OCI-LY3 (cell line): ENCODE data around the gene UCN2.

ENCODE experiments used
- H2AFZ ChIP-seq: fragments of 200-600, 300-600 bp; shearing (Covaris generic); 2 replicates; pipeline ENCODE4 v1.6.0; 2014; ENCODE audit warnings: antibody characterized with exemption, low read depth, low read length
- H3K27ac ChIP-seq: fragments of 200-600, 300-600 bp; sonication (generic); 2 replicates; pipeline ENCODE4 v1.5.1; 2014; ENCODE audit warnings: mild to moderate bottlenecking, low read length, moderate library complexity, mixed read lengths
- H3K27me3 ChIP-seq: fragments of 200-600, 300-600 bp; sonication (generic); 2 replicates; pipeline ENCODE4 v1.6.1; 2014; ENCODE audit warnings: low read depth, low read length, mixed read lengths
- H3K36me3 ChIP-seq: fragments of 200-600, 300-600 bp; sonication (generic); replicated peaks from 2 replicates; pipeline ENCODE3; 2014; ENCODE audit warnings: low read depth, low read length, mixed read lengths
- H3K4me1 ChIP-seq: fragments of 300-600, 200-600 bp; sonication (generic); 2 replicates; pipeline ENCODE4 v1.6.1; 2014; ENCODE audit warnings: low read length, mixed read lengths
- H3K4me2 ChIP-seq: fragments of 200-600, 300-600 bp; sonication (generic); 2 replicates; pipeline ENCODE4 v1.6.1; 2014; ENCODE audit warnings: low read length, mixed read lengths
- H3K4me3 ChIP-seq: fragments of 300-600, 200-600 bp; sonication (generic); 2 replicates; pipeline ENCODE4 v1.5.1; 2014; ENCODE audit warnings: antibody characterized with exemption, mild to moderate bottlenecking, low read length, moderate library complexity
- H3K79me2 ChIP-seq: fragments of 300-600, 200-600 bp; shearing (Covaris generic); 2 replicates; pipeline ENCODE4 v1.6.1; 2014; ENCODE audit warnings: mild to moderate bottlenecking, low read length, mixed read lengths
- H3K9ac ChIP-seq: fragments of 300-600, 200-600 bp; shearing (Covaris generic); 2 replicates; pipeline ENCODE4 v1.6.0; 2014; ENCODE audit warnings: mild to moderate bottlenecking, low read length, moderate library complexity
- H3K9me3 ChIP-seq: fragments of 200-600, 300-600 bp; shearing (Covaris generic); 2 replicates; pipeline ENCODE4 v1.6.1; 2014; ENCODE audit warnings: low read length, mixed read lengths; ENCODE audit not compliant: insufficient read depth
- H4K20me1 ChIP-seq: fragments of 200-600, 300-600 bp; sonication (generic); 2 replicates; pipeline ENCODE4 v1.6.1; 2016; ENCODE audit warnings: low read length, mixed read lengths; ENCODE audit not compliant: insufficient read depth
- EZH2phosphoT487 ChIP-seq: fragments of 200-600 bp; shearing (Covaris generic); IDR thresholded peaks from 2 replicates; pipeline ENCODE4 v1.6.1; 2018; ENCODE audit warnings: antibody characterized with exemption, mixed run types, low read depth
- TF ChIP-seq, protein P1 (sequence below): fragments of 200-600, 300-600 bp; sonication (generic); IDR thresholded peaks from 2 replicates; pipeline ENCODE4 v1.5.1; 2014; ENCODE audit warnings: antibody characterized with exemption, low read length, low read depth

UCN2 gene

GRCh38 chr3:48595526-48596121 lies 32.0 kb upstream of the UCN2 start:
- Histone ChIP-seq H3K9me3 (no peaks in the 10 kb centered on the region), H3K4me1 (no peaks in the 10 kb centered on the region), H4K20me1 (no peaks in the 10 kb centered on the region; the same call in 1 of the 2 replicates), H3K4me3 (no peak overlapping the region), H3K36me3 (peaks cover 17% of the 10 kb centered on the region), H3K27ac (no peak overlapping the region), H3K27me3 (no peaks in the 10 kb centered on the region), H3K4me2 (no peak overlapping the region), H2AFZ (no peak overlapping the region), H3K79me2 (no peaks in the 10 kb centered on the region), H3K9ac (no peak overlapping the region)
- TF ChIP-seq, protein P1, sequence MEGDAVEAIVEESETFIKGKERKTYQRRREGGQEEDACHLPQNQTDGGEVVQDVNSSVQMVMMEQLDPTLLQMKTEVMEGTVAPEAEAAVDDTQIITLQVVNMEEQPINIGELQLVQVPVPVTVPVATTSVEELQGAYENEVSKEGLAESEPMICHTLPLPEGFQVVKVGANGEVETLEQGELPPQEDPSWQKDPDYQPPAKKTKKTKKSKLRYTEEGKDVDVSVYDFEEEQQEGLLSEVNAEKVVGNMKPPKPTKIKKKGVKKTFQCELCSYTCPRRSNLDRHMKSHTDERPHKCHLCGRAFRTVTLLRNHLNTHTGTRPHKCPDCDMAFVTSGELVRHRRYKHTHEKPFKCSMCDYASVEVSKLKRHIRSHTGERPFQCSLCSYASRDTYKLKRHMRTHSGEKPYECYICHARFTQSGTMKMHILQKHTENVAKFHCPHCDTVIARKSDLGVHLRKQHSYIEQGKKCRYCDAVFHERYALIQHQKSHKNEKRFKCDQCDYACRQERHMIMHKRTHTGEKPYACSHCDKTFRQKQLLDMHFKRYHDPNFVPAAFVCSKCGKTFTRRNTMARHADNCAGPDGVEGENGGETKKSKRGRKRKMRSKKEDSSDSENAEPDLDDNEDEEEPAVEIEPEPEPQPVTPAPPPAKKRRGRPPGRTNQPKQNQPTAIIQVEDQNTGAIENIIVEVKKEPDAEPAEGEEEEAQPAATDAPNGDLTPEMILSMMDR = no peak
- TF ChIP-seq EZH2phosphoT487 = no peak

DNA sequence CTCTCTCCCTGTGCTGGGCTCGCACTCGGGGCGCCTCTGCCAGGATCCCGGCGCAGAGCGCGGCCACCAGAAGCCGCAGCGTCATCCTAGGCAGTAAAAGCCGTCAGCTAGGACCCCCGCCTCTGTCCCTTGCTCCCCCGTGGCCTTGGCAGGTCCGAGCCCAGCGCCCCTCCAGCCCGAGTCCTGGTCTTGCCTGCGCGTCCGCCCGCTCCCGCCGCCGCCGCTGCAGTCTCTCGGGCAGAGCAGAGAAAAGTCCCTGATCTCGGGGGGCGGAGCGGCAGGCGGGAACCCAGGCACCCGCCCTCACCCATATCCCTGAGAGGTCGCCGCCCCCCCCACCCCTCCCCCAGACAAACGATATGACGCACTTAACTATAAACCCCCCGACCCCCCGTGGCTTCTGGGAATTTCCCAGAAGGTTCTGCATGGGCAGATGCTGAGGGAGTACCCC lies 31.5 kb upstream of the UCN2 start, which contains the start of gene COL7A1:
TSS of gene COL7A1 (minus strand) at position 255 of the 451 bp plus-strand sequence. CDS start at position 85, 170 bp downstream.
- Histone ChIP-seq H2AFZ (no peak within 1 kb of the TSS), H3K4me2 (no peak within 1 kb of the TSS), H3K27ac (no peak within 1 kb of the TSS), H3K9ac (no peak within 1 kb of the TSS), H3K4me3 (no peak within 1 kb of the TSS), H3K79me2 (no peaks in the 10 kb centered on the region), H3K9me3 (no peaks in the 10 kb centered on the region), H4K20me1 (no peaks in the 10 kb centered on the region; the same call in 1 of the 2 replicates), H3K36me3 (peaks cover 16% of the 10 kb centered on the region), H3K4me1 (no peaks in the 10 kb centered on the region), H3K27me3 (no peaks in the 10 kb centered on the region)
- TF ChIP-seq EZH2phosphoT487 = no peak
- TF ChIP-seq, protein P1 = no peak

- no peak overlapping the region for H3K4me3 ChIP-seq
- no peak overlapping the region for H2AFZ ChIP-seq
These were observed 31.0 kb upstream of the UCN2 start for GRCh38 chr3:48594417-48595049.

GRCh38 chr3:48593337-48593736 lies 29.8 kb upstream of the UCN2 start:
- H3K27ac ChIP-seq = no peak overlapping the region
- peaks cover 3% of the 10 kb centered on the region for H3K36me3 ChIP-seq
- TF ChIP-seq, protein P1 = no peak
- TF ChIP-seq EZH2phosphoT487 = no peak
- H3K9me3 ChIP-seq = no peaks in the 10 kb centered on the region
- H4K20me1 ChIP-seq = no peaks in the 10 kb centered on the region
- H2AFZ ChIP-seq = no peak overlapping the region
- H3K4me1 ChIP-seq = no peaks in the 10 kb centered on the region
- H3K4me3 ChIP-seq = no peak overlapping the region
- no peaks in the 10 kb centered on the region for H3K79me2 ChIP-seq
- H3K4me2 ChIP-seq = no peak overlapping the region
- H3K9ac ChIP-seq = no peak overlapping the region
- no peaks in the 10 kb centered on the region for H3K27me3 ChIP-seq

More at GRCh38 chr3:48594417-48595049, 31.0 kb upstream of the UCN2 start:
- no peaks in the 10 kb centered on the region for H3K4me1 ChIP-seq
- H3K4me2 ChIP-seq = no peak overlapping the region
- no peaks in the 10 kb centered on the region for H3K9me3 ChIP-seq
- TF ChIP-seq, protein P1 = no peak
- TF ChIP-seq EZH2phosphoT487 = no peak
- no peaks in the 10 kb centered on the region; the same call in 1 of the 2 replicates for H4K20me1 ChIP-seq
- H3K36me3 ChIP-seq = peaks cover 15% of the 10 kb centered on the region
- no peak overlapping the region for H3K27ac ChIP-seq
- H3K27me3 ChIP-seq = no peaks in the 10 kb centered on the region
- no peak overlapping the region for H3K9ac ChIP-seq
- H3K79me2 ChIP-seq = no peaks in the 10 kb centered on the region
